NCI-H1105 (cell line): ENCODE measurements around the gene WDR31.

Experiments
- DNase-seq: peaks from one replicate; lab custom pipeline; 2025; lab: John Stamatoyannopoulos, UW

The WDR31 gene

DNA sequence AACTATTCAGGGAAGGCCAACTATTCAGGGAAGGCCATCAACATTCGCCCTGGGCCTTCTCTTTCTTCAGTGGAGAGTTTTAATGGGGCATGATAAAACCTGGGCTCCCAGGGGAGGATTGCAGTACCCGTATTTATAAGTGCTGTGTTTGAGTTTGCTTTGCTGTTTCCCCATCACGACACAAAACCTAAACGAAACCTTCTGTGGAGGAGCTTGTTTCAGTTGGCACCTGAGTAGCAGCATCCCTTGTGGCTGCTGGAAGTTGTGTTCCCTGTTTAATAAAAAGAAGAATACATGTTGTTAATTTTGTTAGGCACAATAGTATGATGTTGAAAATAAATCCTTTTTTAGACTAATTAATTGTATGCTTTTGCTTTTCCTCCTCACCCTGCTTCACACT, 8.3 kb downstream of the WDR31 start:
- DNase-seq = no peak

GRCh38 chr9:113328045-113328782, 11.9 kb downstream of the WDR31 start:
- DNase-seq = no peak

GRCh38 chr9:113326230-113326629, 13.8 kb downstream of the WDR31 start:
- DNase-seq = no peak

- no peak for DNase-seq
Measured at GRCh38 chr9:113322671-113323070, 17.4 kb downstream of the WDR31 start.

DNA sequence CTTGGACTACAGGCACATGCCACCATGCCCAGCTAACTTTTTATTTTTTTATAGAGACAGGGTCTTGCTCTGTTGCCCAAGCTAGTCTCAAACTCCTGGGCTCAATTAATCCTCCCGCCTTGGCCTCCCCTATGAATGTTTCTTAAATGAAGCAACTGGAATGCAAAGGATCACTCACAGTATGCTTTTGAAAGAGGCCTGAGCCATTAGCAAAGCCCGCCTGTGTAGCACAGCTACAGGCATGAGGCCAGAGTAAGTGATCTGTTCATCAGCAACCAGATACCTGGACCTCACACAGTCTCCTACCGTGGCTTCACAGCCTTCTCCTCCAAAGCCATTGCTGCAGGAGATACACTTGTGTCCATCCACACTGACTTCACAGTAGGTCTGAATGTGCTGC, 20.0 kb downstream of the WDR31 start:
- no peak for DNase-seq

GRCh38 chr9:113319054-113319453, 21.0 kb downstream of the WDR31 start:
- DNase-seq = no peak

- DNase-seq = no peak
Measured at GRCh38 chr9:113317777-113318176, 22.3 kb downstream of the WDR31 start.

GRCh38 chr9:113316030-113316429, 24.0 kb downstream of the WDR31 start:
- DNase-seq = no peak

DNA sequence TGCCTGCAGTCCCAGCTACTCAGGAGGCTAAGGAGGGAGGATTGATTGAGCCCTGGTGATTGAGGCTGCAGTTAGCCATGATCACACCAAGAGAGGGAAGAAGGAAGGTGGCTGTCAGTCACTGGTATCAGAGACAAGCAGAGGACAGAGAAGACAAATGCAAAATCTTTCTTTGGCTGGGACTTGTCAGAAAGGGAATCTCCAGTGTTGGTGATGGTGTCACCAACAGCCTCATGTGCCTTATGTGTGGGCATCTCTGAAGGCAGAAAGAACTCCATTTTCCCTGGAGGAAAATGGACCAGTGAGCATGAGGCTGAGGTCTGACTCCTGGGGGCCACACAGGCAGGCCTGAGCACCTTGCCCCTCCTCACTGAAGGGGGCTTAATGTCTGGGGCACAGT, 24.8 kb downstream of the WDR31 start:
- no peak for DNase-seq

- no peak for DNase-seq
Measured at GRCh38 chr9:113313261-113313660, 26.8 kb downstream of the WDR31 start.

DNA sequence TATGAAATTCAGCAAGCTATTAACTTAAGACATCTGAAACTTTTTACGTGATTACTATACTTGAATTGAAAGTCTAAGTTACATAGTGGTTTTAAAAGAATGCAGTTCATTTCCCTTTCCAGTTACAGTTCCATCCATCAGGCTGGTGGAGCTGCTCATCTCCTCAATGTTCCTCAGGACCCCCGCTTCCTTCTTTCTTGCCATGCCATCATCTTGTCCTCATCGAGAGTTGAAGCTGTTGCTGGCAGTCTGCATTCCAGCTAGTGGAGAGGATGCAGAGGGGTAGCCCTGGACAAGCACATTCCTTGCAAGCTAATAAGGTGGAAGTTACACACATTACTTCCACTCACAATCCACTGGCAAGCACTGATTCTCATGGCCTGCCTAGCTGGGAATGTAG, 28.1 kb downstream of the WDR31 start:
- no peak for DNase-seq

GRCh38 chr9:113310538-113310937, 29.5 kb downstream of the WDR31 start:
- no peak for DNase-seq

DNA sequence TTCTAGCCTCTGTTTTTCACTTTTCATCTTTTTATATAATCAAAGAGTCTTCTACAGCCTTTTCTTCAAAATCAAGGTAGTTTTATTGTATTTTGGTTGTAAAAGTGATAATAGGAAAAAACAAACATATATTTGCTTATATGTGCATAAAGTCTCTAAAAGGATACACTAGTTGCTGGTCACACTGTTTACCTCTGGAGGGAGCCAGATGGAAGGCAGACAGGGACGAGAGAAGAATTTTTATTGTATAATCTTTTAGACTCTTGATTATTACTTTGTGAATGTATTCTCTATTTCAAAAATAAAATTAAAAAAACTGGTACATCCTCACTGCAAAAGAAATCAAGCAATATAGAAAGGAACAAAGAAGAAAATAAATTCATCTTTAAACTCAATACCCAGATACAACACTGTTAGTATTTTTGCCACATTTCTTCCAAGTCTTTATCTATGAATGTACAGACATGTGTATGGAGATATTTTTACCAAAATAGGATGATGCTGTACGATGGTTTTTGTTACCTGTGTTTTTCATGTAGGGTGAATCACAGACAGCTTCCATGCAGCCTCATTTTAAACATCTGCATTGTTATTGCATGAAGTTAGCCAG, 30.8 kb downstream of the WDR31 start:
- no peak for DNase-seq

DNA sequence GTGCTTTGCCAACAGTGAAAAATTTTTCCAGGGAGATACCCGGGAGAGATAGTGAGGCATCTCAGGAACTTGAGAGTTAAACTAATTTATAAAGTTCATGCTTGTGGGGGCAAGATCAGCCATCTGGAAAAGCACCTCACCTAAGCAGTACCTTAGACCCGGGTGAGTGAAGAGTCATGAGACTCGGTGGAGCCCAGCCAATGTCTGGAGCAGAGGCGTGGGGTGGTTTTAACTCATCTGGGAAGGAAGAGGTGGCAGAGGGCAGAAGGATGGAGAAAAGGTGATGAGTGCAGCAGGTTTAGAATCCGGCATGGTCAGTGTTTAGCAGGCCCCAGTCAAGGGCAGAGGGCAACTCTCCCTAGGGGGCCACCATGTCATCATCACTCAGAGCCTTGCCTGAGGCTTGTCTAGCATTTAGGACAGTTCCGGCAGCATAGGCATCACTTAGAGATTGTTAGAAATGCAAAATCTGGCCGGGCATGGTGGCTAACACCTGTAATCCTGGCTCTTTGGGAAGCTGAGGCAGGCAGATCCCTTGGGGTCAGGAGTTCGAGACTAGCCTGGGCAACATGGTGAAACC, 32.6 kb downstream of the WDR31 start:
- no peak for DNase-seq

DNA sequence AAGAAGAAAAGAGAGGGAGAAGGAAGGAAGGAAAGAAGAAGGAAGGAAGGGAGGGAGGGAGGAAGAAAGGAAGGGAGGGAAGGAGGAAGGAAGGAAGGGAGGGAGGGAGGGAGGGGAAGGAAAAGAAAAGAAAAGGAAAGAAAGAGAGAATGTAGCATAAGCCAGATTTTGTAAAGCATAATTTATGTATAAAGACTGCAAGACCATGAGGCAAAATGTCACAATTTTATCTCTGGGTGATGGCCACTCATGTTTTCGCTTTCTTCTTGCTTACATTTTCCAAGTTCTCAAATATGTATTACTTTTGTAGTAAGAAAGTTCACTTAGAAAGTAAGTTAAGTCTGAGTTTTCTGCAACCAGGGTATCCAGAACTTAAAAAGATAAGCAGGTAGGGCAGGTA, 33.5 kb downstream of the WDR31 start:
- no peak for DNase-seq

- no peak for DNase-seq
Measured at GRCh38 chr9:113302792-113303418, 37.2 kb downstream of the WDR31 start, which contains the start of gene RNF183. RNF183 (minus strand) TSS chr9:113303376; CDS start chr9:113298184, 5,192 bp downstream.

DNA sequence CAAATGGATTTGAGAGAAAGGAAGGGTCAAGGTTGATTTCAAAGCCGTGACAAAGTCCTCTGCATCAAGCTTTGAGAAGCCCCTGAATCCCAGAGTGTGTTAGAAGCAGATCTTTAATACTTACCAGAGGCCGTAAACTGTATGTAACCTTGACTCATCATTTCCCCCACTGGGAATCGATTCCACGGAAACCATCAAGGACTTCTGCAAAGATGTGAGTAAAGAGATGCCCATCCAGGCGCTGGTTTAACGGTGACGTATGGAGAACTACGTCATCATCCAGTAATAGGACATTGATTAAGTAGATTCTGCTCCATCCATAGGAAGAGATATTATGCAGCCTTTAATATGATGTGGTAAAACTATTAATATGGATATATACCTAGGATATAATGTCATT, 38.5 kb downstream of the WDR31 start:
- DNase-seq = no peak

GRCh38 chr9:113299800-113300292, 40.2 kb downstream of the WDR31 start:
- DNase-seq = peak; percentile 44

GRCh38 chr9:113298924-113299770, 40.9 kb downstream of the WDR31 start:
- DNase-seq = peak; percentile 97

DNA sequence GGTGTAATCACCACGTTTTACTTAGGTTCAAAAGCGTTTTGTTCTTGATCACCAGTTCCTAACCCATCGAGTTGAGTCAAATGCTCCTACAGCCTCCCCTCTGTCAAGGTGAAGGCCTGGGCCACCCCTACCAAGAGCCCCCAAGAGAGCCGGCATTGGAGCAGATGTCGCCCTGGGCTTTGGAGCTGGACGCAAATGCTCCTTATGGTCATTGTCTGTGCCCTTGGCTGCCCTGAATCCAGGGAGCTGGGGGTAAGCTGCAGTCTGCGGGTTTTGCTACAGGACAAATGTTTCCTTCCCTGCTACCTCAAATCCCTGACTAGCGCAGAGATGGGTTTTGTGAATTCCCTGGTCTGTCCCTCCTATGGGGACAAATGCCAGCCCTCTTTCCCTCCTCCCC, 41.8 kb downstream of the WDR31 start:
- no peak for DNase-seq

DNA sequence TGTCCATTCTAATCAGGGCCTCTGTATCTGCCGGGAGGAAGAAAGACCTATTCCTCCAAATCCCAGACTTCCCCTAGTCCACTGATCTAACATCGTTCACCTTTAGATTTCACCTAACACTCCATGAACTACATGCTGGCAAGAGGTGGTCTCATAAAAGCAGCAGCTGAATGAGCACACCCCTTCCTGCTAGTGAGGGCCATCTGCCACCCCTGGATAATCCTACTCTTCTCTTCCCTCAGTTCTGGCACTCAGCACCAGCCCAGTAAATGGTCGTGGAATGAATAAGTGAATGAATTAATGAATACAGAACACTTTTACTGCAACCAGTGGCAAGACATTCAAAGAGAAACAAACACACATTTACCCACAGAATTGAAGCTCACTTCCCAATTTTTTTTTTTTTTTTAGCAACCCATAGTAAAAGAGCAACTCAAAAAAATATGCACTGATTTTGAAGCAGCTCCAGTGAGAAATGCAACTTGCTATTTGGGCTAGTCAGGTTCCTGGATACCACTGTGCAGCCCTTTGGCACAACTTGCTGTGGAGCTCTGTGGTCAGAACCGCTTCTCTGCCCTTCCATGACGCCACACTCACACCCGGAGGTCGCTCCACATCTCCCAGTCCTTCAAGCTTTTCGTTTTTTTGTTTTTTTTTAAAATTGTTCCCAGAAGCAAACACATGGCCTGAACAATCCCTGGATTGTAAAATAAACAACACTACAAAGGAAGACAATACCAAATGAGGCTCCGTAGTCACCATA, 43.1 kb downstream of the WDR31 start:
- no peak for DNase-seq
